Epidermal melanocyte (primary cell): ENCODE measurements around the gene TLL2.

Experiments used
- DNase-seq: peaks from one replicate; pipeline ENCODE4 v3.0.0; 2011; ENCODE audit warnings: low spot score; ENCODE audit not compliant: insufficient read length

Gene TLL2

DNA sequence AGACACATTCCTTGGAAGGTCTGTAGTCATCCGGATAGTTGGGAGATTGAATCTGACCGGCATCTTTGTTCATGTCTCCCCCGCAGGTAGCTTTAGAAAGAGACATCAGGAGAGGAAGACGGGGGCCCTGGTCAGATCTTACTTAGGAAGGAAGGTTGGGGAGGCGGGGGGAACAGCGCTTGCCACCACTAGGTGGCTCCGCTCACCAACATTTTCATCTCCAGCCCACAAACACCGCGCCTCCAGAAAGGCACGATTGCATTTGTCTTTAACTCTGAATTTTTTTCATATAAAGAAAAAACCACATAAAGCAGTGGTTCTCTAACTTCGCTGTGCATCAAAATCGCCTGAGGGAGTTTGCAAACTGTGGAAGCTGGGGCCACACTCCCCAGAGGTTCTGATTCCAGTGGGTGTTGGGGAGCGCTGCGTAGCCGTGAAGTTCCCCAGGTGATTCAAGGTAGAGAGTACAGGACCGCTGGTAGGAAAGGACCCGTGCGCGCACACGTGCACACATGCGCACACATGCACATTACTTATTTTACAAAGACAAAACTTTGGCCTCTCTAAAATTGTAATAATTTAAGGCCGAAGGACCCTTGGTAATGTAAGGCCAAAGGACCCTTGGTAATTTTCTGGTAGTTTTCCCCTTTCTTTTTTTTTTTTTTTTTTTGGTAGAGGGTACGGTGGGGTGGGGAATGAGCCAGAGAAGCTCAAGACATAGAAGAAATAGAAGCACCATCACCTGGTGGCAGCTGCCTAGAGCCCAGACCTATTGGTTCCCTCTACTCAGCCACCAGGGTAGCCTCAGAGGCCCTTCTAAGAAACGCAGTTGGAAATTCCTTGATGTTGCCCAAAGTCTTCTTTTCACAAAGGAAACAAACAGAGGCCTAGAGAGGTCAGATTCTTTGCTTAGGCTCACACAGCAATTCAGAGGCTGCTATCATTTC is 117.5 kb downstream of the TLL2 start:
- DNase-seq: peak; percentile 72

DNA sequence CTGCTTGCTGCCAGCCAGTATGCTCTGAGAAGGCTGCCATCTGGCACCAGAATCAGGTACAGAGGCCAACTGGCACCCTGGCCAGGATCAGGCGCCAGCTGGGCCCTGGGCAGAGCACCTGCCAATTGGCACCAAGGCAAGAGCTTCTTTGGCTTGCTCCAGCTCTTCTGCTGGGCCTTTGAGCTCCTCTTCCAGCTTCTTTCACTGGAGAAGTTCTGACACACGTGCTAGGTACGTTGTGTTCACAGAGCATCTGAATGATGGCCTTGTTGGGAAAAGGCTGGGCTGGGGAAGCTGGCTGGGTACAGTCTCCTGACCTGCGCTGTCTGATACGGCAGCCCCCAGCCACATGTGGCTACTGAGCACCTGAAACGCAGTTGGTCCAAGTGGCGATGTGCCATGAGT is 123.3 kb downstream of the TLL2 start:
- no peak for DNase-seq

GRCh38 chr10:96389785-96390184 is 123.9 kb downstream of the TLL2 start:
- no peak for DNase-seq

DNA sequence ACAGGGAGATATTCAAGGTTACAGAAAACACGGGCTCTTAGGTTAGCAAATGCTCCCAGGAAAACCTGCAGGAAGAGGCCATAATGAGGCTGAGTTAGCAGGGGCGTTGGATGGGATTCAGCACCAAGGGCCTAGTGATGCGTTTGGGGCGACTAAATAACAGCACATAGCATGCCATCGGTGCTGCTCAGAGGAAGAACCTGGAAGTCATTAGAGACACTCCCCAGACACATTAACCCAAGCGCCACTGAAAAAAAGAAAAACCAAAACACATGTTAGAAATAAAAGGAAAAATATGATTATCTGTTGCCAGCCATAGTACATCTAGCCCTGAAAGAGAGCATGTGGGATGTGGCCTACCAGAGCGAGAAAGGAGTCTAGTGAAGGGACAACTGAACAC is 126.1 kb downstream of the TLL2 start:
- no peak for DNase-seq

DNA sequence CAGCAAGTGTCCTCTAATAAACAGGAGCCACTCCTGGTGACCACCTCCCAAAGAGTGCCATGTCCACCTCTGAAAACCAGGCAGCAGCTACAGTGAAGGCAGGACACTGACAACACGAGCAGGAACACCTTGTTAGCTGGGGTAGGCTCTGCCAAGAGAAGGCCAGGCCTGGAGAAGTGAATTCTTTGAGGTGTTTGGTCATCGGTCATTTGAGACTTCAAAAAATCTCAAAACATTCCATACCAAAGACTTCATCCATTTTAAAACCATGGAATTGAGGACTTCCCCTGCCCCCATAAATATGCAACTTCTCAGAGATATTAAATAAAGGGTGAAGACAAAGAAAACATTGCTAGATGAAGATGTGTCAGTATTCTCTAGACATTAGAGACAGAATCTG is 126.6 kb downstream of the TLL2 start:
- DNase-seq: no peak

GRCh38 chr10:96384506-96384905 is 129.2 kb downstream of the TLL2 start:
- DNase-seq: no peak

DNA sequence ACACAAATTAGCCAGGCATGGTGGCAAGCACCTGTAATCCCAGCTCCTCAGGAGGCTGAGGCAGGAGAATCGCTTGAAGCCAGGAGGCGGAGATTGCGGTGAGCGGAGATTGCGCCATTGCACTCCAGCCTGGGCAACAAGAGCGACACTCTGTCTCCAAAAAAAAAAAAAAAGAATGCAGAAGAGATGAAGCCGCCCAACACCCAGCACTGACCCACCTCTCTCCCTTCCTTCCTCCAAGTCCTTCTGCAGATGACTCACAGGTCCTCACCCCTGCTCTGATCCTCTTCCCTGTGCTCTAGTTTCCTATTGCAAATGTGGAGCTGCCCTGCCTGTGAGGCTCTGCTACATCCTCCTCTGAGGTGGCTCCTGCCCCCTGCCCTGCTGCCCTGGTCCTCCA is 132.9 kb downstream of the TLL2 start:
- no peak for DNase-seq

GRCh38 chr10:96379758-96380157 is 134.0 kb downstream of the TLL2 start:
- DNase-seq: no peak

- no peak for DNase-seq
These were observed 135.0 kb downstream of the TLL2 start for GRCh38 chr10:96378741-96379140.

- no peak for DNase-seq
These were observed 135.9 kb downstream of the TLL2 start for GRCh38 chr10:96377816-96378294.

- no peak for DNase-seq
These were observed 137.2 kb downstream of the TLL2 start for GRCh38 chr10:96376483-96376882.

DNA sequence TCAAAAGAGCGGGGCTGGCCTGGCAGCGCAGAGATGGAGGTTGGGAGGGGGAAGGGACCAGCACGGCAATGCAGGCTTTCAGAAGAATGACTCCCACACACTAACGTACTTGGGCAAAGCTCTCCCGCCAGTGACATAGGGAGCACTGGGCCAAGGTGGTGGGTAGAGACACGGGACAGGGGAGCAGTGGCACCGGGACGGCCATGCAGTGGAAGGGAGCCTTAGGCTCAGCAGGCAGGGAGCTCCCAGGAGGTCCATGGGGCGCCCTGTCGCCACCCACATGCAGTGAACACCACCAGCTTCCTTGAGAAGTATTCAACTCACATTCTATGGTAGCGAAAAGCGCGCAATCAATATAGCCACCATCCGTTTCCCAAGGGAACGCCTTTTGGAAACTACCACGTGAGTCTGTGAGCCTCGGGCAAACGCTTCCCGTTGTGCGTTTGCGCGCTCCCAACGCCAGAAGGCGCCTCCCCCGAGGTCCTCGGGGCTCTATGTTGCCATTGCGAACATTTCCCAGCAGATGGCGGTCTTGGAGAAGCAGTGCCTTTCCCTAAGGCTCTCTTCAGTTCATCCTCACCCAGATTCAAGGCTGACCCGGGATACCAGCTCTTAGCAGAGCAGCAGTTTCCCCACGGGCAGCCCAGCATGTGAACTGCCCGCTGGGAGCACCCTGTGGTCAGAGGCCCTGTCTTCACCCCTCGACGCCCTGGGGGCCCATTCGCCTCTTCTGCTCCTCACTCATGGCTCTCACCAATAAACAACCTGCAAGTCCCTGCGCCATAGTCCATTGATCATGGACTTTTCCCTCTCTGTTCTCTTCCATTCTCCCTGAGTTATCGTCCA is 138.5 kb downstream of the TLL2 start:
- DNase-seq: peak; percentile 95

GRCh38 chr10:96374639-96374984 is 139.1 kb downstream of the TLL2 start:
- no peak for DNase-seq

- no peak for DNase-seq
These were observed 139.7 kb downstream of the TLL2 start for GRCh38 chr10:96374004-96374403.

DNA sequence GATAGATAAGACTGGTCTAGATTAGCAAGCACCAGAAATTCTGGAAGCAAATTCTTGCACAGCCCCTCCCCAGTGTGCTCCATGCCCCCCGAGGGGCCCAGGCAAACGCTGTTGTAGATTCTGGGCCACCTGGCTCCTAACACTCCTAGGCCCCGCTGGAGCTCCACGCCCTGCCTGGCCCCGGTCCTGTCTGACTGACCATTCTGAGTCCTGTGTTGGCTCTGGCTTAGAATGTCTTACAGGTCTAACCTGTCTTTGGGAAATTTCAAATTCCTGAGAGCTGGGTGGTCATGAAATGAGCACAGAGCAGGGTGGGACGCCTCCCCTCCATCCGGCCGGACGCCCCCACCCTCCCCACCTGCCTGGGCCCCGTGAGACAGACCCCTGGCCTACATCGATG is 142.4 kb downstream of the TLL2 start:
- no peak for DNase-seq

GRCh38 chr10:96370584-96371157 is 143.1 kb downstream of the TLL2 start:
- peak; percentile 59 for DNase-seq

- no peak for DNase-seq
These were observed 143.7 kb downstream of the TLL2 start for GRCh38 chr10:96369890-96370583.

- no peak for DNase-seq
These were observed 144.8 kb downstream of the TLL2 start for GRCh38 chr10:96368971-96369370.

- no peak for DNase-seq
These were observed 146.3 kb downstream of the TLL2 start for GRCh38 chr10:96367470-96367869.

GRCh38 chr10:96366508-96366907 is 147.2 kb downstream of the TLL2 start:
- no peak for DNase-seq

- no peak for DNase-seq
These were observed 148.2 kb downstream of the TLL2 start for GRCh38 chr10:96365571-96365970.
